Keratinocyte (primary cell): ENCODE results near the gene INO80. TPM values are rescaled to one million over a fixed set of nuclear protein-coding genes. Genes with fewer than 3 reads are reported as not detected.
A peak's percentile ranks its signal among the peaks of the same experiment; 100 is the strongest.

Source experiments
- DNase-seq: peaks from one replicate; pipeline ENCODE4 v3.0.0-alpha.2; 2011; ENCODE audit warnings: low read depth, missing footprints, low spot score
- FAIRE-seq: peaks from 2 replicates; lab custom pipeline; 2011; peaks lifted over from hg19 to GRCh38; lab: Jason Lieb, UNC
- H2AFZ ChIP-seq: 2 replicates; pipeline ENCODE4 v1.6.0; 2012; ENCODE audit warnings: low read length, control low read depth, inconsistent platforms; ENCODE audit not compliant: control insufficient read depth
- H3K27ac ChIP-seq: 2 replicates; pipeline ENCODE4 v1.5.1; 2011; ENCODE audit warnings: low read length; ENCODE audit not compliant: control insufficient read depth, insufficient read depth
- H3K27me3 ChIP-seq: 3 replicates; pipeline ENCODE4 v1.6.0; 2011; ENCODE audit warnings: low read length; ENCODE audit not compliant: control insufficient read depth, insufficient read depth; ENCODE audit errors: extremely low read depth
- H3K36me3 ChIP-seq, 2 experiments: 2 replicates in 1 of 2; 3 replicates in 1 of 2; pipeline ENCODE4 v1.5.1; 2011; ENCODE audit warnings: low read length in 2 of 2, mild to moderate bottlenecking in 1 of 2; ENCODE audit not compliant: control insufficient read depth in 2 of 2, insufficient read depth in 2 of 2; ENCODE audit errors: extremely low read depth in 1 of 2
- H3K4me1 ChIP-seq: 3 replicates; pipeline ENCODE4 v1.5.1; 2011; ENCODE audit warnings: low read length; ENCODE audit not compliant: control insufficient read depth, insufficient read depth; ENCODE audit errors: extremely low read depth
- H3K4me2 ChIP-seq: 3 replicates; pipeline ENCODE4 v1.6.0; 2011; ENCODE audit warnings: low read depth, low read length; ENCODE audit not compliant: control insufficient read depth, insufficient read depth; ENCODE audit errors: extremely low read depth
- H3K4me3 ChIP-seq, 3 experiments: fragments of 200-600 bp in 1 of 3; sonication (generic) in 1 of 3; 2 replicates in 2 of 3; 3 replicates in 1 of 3; pipeline ENCODE4 v1.5.1; 2011 to 2016; ENCODE audit warnings: low read length in 3 of 3, mild to moderate bottlenecking in 3 of 3, control low read depth in 2 of 3, inconsistent platforms in 1 of 3, low read depth in 1 of 3, mixed read lengths in 1 of 3, mixed run types in 1 of 3, moderate library complexity in 1 of 3; ENCODE audit not compliant: control insufficient read depth in 2 of 3, insufficient read depth in 2 of 3; ENCODE audit errors: extremely low read depth in 1 of 3
- H3K79me2 ChIP-seq: 2 replicates; pipeline ENCODE4 v1.6.0; 2012; ENCODE audit warnings: low read length; ENCODE audit not compliant: control insufficient read depth, insufficient read depth
- H3K9ac ChIP-seq: 3 replicates; pipeline ENCODE4 v1.6.0; 2011; ENCODE audit warnings: low read length; ENCODE audit not compliant: control insufficient read depth, insufficient read depth; ENCODE audit errors: extremely low read depth
- H3K9me1 ChIP-seq: 3 replicates; pipeline ENCODE4 v1.6.0; 2011; ENCODE audit warnings: low read length; ENCODE audit not compliant: control insufficient read depth, insufficient read depth; ENCODE audit errors: extremely low read depth
- H3K9me3 ChIP-seq: 2 replicates; pipeline ENCODE4 v1.5.1; 2012; ENCODE audit warnings: low read depth, low read length; ENCODE audit not compliant: control insufficient read depth
- H4K20me1 ChIP-seq: 3 replicates; pipeline ENCODE4 v1.6.0; 2011; ENCODE audit warnings: low read length; ENCODE audit not compliant: control insufficient read depth, insufficient read depth; ENCODE audit errors: extremely low read depth
- EZH2 ChIP-seq: IDR thresholded peaks from one replicate; pipeline ENCODE4 v1.6.1; 2012; ENCODE audit warnings: inconsistent platforms, mild to moderate bottlenecking, low read length, moderate library complexity
- dilution Hi-C: fragments of 300-500 bp; cut with MboI; formaldehyde crosslinking; loops from one replicate; pipeline ENCODE4 v1.7.0; 2020; ENCODE audit warnings: low sequenced_read_pairs; ENCODE audit not compliant: extremely low pct_ligation_motif_present
- polyA plus RNA-seq, 5 experiments: library from polyadenylated mRNA; depleted of rRNA in 3 of 5; stranded (reverse) in 3 of 5; stranded (forward) in 1 of 5; unstranded in 1 of 5; fragments of >200 nt; gene quantifications; 1 replicate in 1 of 5; 2 replicates in 3 of 5; 3 replicates in 1 of 5; pipeline versions ENCODE4 v1.2.1 to v1.2.3, GENCODE V29; 2011 to 2012; ENCODE audit warnings: missing spikeins in 2 of 5, low read depth in 1 of 5, low replicate concordance in 1 of 5
- TF ChIP-seq, protein P1 (sequence below), 3 experiments: IDR thresholded peaks in 1 of 3; conservative IDR thresholded peaks in 1 of 3; optimal IDR thresholded peaks in 1 of 3; 2 replicates in 2 of 3; 3 replicates in 1 of 3; pipeline versions ENCODE3 to v1.5.1; 2011; ENCODE audit warnings: low read length in 3 of 3, mild to moderate bottlenecking in 3 of 3, moderate library complexity in 2 of 3, control low read depth in 1 of 3, inconsistent platforms in 1 of 3; ENCODE audit not compliant: insufficient read depth in 2 of 3; ENCODE audit errors: extremely low read depth in 1 of 3

The INO80 gene
- polyA plus RNA-seq, 1 donor (not counting 4 experiments of a cell fraction or from before 2014, with no cell fraction given) = 10.3 TPM

DNA sequence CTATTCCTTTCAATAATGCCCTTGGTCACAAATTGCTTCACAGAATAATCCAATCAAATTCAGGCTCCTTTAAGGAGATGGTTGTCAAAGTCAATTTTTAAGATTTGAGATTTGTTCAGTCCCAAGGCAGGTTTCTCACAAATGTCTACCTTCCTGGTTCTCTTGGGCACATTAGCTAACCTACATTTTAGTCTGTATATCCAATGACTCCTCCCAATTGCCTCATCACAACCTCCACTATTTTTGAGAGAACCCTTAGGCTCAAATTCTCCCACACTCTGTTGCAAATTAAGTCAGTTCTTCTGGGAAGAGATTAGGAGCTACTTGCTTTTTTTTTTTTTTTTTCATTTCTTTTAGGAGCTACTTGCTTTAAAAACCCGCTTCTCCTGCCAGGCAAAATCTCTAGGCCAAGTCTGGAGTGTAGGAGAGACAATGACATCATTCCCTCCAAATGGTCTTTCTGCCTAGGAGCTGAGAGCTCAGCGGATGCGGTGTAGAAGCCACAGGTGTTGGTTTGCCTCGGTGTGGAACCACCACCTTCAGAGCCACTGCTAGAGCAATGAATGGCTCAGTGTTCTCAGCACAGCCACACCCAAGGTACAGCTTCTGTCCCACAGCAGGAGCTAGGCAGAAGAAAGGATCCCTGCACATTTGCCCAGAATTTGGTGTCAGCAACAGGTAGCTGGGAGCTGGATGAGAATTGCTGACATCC is 10.0 kb upstream of the INO80 start:
- H3K27me3 ChIP-seq = no peaks in the 10 kb centered on the region
- H3K4me3 ChIP-seq = peak overlapping the region in 1 of 3 experiments; percentile 18
- H3K4me1 ChIP-seq = peaks cover 11% of the 10 kb centered on the region
- peak overlapping the region; percentile 29 for H3K27ac ChIP-seq
- no peaks in the 10 kb centered on the region for H3K9me3 ChIP-seq
- dilution Hi-C loops = no loop called here
- H3K9ac ChIP-seq = no peak overlapping the region
- H3K79me2 ChIP-seq = no peaks in the 10 kb centered on the region
- no peaks in the 10 kb centered on the region for H3K9me1 ChIP-seq
- TF ChIP-seq, protein P1, sequence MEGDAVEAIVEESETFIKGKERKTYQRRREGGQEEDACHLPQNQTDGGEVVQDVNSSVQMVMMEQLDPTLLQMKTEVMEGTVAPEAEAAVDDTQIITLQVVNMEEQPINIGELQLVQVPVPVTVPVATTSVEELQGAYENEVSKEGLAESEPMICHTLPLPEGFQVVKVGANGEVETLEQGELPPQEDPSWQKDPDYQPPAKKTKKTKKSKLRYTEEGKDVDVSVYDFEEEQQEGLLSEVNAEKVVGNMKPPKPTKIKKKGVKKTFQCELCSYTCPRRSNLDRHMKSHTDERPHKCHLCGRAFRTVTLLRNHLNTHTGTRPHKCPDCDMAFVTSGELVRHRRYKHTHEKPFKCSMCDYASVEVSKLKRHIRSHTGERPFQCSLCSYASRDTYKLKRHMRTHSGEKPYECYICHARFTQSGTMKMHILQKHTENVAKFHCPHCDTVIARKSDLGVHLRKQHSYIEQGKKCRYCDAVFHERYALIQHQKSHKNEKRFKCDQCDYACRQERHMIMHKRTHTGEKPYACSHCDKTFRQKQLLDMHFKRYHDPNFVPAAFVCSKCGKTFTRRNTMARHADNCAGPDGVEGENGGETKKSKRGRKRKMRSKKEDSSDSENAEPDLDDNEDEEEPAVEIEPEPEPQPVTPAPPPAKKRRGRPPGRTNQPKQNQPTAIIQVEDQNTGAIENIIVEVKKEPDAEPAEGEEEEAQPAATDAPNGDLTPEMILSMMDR (optimal IDR thresholded peaks at IDR 0.05 in 1 of 3, IDR thresholded peaks at IDR 0.05 in 1 of 3, conservative IDR thresholded peaks at IDR 0.05 in 1 of 3; ENCODE audit: extremely low read depth in 1 of 3, insufficient read depth in 2 of 3, low read length in 3 of 3) = no peak
- no peaks in the 10 kb centered on the region for H3K36me3 ChIP-seq
- no peaks in the 10 kb centered on the region for H4K20me1 ChIP-seq
- FAIRE-seq = peak; percentile 90
- peak; percentile 67 for DNase-seq
- H2AFZ ChIP-seq = peak overlapping the region; percentile 78
- H3K4me2 ChIP-seq = peak overlapping the region; percentile 43

DNA sequence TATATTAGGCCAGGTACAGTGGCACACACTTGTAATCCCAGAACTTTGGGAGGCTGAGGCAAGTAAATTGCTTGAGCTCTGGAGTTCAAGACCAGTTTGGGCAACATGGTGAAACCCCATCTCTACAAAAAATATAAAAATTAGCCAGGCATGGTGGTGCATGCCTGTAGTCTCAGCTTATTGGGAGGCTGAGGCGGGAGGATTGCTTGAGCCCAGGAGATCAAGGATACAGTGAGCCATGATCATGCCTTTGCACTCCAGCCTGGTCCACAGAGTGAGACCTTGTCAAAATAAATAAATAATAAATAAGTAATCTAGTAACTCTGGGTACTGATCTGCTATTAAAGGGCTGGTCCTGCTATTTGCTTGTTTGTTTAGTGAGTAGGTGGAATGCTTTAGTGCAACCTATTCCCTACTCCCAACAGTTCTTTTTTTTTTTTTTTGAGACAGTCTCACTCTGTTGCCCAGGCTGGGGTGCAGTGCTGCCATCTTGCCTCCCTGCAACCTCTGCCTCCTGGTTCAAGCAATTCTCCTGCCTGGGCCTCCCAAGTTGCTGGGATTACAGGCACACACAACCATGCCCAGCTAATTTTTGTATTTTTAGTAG is 9.1 kb upstream of the INO80 start:
- Histone ChIP-seq H3K4me2 (no peak overlapping the region), H3K9me1 (no peaks in the 10 kb centered on the region), H3K36me3 (no peaks in the 10 kb centered on the region), H2AFZ (no peak overlapping the region), H3K4me1 (peaks cover 11% of the 10 kb centered on the region), H3K9ac (no peak overlapping the region), H4K20me1 (no peaks in the 10 kb centered on the region), H3K79me2 (no peaks in the 10 kb centered on the region), H3K9me3 (no peaks in the 10 kb centered on the region), H3K27me3 (no peaks in the 10 kb centered on the region), H3K27ac (no peak overlapping the region), H3K4me3 (no peak overlapping the region)
- DNase-seq (no peak), FAIRE-seq (no peak)
- dilution Hi-C loops = no loop called here
- no peak for TF ChIP-seq EZH2
- TF ChIP-seq, protein P1 (optimal IDR thresholded peaks at IDR 0.05 in 1 of 3, IDR thresholded peaks at IDR 0.05 in 1 of 3, conservative IDR thresholded peaks at IDR 0.05 in 1 of 3; ENCODE audit: extremely low read depth in 1 of 3, insufficient read depth in 2 of 3, low read length in 3 of 3) = no peak
